GM10266 (cell line): ENCODE measurements around the gene PIM3.

Experiments
- DNase-seq: peaks from one replicate; pipeline ENCODE4 v3.0.0; 2012; ENCODE audit errors: extremely low spot score
- TF ChIP-seq, protein P1 (sequence below): IDR thresholded peaks from 2 replicates; pipeline ENCODE4 v1.5.1; 2012; ENCODE audit warnings: mild to moderate bottlenecking, low read depth; ENCODE audit not compliant: control insufficient read depth, insufficient read depth; ENCODE audit errors: missing control alignments

PIM3 gene

DNA sequence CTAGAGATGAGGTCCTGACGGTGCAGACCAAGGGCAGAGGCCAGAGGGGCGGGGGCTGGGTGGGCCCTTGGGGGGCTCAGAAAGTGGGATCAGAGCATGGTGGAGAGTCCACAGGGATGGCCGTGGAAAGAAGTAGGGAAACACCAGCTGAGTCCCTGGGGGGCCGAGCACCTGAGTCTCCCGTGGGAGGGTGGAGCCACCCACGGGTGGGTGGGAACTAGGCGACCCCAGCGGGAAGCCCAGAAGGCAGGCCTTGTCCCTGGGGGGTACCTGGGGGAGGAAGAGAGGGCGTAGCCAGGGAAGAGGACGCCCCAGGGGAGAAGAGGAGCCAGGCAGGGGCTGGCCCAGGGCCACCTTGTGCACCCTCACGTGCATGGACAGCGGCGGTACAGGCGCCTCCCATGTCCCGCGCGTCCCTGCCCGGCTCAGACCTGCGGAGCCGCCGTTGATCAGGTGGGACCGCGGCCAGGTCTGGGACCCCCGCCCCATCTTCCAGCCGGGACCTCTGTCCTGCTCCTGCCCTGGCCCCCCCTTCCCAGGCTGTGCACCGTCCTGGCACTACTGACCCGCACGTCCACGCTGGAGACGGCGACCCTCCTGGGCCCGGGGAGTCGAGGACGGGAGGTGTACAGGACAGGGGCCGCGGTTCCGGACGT, 31.9 kb upstream of the PIM3 start:
- no peak for DNase-seq
- TF ChIP-seq, protein P1, sequence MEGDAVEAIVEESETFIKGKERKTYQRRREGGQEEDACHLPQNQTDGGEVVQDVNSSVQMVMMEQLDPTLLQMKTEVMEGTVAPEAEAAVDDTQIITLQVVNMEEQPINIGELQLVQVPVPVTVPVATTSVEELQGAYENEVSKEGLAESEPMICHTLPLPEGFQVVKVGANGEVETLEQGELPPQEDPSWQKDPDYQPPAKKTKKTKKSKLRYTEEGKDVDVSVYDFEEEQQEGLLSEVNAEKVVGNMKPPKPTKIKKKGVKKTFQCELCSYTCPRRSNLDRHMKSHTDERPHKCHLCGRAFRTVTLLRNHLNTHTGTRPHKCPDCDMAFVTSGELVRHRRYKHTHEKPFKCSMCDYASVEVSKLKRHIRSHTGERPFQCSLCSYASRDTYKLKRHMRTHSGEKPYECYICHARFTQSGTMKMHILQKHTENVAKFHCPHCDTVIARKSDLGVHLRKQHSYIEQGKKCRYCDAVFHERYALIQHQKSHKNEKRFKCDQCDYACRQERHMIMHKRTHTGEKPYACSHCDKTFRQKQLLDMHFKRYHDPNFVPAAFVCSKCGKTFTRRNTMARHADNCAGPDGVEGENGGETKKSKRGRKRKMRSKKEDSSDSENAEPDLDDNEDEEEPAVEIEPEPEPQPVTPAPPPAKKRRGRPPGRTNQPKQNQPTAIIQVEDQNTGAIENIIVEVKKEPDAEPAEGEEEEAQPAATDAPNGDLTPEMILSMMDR, result no peak

DNA sequence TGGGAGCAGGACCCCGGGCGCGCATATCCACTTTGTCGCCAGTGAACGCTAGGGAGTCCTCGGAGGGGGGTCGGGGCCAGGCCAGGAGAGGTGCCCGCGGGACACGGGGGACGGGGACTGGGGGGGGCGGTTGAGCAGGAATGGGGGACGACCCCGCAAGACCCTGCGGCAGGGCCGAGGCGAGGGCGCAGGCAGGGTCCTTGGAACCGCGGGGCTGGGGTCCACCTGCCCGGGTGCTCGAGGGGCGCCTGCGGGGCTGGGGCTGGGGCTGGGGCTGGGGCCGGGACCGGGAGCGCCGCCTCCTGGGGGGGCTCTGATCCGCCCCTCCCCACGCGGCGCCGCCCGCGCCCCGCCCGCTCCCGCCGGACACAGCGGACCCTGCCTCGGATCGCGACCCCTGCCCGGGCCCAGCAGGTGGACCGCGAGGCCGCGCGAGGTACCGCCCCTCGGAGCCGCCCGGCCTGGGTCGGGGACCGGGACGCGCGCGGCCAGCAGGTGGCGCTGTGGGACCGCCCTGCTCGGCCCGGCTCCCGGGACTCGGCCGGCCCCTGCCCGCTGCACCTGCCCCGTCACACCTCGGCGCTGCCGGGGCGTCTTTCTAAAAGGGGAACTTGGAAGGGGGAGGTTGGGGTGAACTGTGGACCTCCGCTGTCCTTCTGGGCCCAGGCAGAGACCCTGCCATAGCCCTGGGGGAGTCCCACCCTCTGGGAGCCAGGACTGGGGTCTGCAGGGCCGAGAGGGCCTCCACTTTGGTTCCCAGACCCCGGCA, 31.2 kb upstream of the PIM3 start:
- DNase-seq, result peak; percentile 91

DNA sequence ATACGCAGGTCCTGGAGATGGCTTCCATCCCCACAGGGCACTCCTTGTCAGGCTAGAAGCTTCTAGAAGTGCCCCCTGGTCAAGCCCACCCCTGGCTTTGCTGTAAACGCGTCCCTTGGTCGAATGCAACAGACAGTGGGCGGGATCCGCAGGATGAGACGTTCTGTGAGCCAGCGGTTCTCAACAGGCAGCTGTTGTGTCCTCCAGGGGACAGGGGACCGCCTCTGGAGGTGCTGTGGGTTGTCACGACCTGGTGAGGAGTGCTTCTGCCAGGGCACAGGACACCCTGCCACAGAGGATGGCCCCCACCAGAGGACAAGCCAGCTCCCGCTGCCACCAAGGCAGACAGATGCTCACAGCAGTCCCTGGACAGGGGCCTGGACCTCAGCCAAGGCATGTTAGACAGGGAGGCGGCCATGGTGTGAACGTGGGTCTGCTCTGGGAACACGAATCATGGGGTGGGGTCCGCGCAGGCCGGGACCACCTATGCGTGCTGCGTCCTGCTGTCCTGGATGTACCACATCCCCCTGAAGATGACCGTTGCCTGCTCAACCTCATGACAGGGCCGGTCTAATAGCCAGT, 30.5 kb upstream of the PIM3 start:
- TF ChIP-seq, protein P1, result no peak
- DNase-seq, result no peak

More for the DNA sequence above, 31.2 kb upstream of the PIM3 start:
- TF ChIP-seq, protein P1, result peak; percentile 95

DNA sequence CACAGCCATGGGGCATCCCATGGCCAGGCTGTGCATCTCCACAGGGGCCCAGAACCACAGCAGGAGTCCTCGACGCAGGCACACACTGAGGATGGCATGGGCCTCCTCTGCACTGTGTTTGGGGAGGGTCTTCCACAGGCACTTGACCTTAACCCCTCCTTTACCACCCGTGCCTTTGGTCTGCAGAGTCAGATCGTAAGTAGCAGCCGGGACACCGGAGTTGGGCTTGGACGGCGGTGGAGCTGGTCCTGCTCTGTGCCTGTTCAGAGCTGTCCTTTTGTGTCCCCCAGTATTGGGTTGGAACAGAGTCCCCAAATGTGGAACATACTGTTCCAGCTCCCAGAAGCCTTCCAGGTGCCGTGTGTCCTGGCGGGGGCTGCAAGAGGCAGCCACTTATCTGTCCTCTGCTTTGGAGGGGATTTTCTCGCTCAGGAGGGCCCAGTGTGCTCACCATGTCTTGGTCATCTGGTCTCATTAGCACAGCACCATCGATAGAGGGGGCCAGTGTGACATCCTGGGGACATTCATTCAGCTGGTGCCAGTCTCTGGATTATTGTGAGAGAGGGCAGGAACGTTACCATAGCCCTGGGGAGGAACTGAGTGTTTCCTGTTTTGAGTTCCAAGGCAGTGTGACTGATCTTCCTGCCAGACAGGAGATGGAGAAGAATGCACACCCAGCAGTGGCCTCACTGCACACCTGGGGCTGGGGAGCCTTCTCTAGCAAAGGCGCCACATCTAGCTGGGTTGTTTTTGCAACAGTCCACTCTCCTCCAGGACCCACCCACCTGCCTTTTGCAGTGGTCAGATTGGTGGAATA, 29.8 kb upstream of the PIM3 start:
- peak; percentile 85 for DNase-seq
- TF ChIP-seq, protein P1, result peak; percentile 88

DNA sequence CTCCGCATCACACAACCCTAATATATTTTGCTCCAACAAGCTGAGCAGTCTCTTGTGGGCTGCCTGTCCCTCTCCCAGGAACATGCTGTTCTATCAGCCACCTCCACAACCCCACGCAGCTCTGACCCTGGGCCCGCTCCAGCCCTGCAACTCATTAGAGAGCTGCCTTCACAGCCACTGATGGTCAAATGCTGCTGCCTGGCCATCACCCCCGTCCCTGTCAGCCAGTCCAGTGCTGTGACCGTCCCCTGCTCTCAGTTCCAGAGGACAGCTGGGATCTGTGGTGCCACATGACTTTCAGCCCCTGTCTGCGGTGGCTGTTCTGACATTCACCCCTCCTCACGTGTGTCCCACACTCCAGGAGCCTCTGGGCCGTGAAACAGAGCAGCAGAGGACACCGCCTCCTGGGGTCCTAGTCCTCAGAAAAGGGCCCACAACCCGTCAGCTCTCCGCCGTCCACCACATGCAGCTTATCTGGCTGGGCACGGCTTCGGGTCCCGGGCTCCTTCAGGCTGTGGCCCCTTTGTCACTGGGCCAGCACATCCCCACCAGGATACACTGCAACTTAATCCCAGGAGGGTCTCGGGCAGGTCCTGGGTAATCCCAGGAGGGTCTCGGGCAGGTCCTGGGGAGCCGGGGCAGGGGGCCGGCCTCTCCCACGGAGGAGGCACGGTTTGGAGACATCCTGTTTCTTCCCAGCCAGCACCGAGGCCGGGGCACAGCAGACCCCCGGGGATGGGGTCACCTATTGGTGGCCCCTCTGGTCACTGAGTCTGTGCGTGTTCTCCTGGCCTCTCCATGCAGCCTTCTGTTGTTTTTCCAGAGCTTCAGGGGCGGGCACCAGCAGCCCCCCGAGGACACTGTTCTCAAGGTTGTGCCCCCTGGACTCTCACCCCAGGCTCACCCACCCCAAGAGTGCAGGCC, 27.1 kb upstream of the PIM3 start:
- no peak for DNase-seq
- TF ChIP-seq, protein P1, result no peak

DNA sequence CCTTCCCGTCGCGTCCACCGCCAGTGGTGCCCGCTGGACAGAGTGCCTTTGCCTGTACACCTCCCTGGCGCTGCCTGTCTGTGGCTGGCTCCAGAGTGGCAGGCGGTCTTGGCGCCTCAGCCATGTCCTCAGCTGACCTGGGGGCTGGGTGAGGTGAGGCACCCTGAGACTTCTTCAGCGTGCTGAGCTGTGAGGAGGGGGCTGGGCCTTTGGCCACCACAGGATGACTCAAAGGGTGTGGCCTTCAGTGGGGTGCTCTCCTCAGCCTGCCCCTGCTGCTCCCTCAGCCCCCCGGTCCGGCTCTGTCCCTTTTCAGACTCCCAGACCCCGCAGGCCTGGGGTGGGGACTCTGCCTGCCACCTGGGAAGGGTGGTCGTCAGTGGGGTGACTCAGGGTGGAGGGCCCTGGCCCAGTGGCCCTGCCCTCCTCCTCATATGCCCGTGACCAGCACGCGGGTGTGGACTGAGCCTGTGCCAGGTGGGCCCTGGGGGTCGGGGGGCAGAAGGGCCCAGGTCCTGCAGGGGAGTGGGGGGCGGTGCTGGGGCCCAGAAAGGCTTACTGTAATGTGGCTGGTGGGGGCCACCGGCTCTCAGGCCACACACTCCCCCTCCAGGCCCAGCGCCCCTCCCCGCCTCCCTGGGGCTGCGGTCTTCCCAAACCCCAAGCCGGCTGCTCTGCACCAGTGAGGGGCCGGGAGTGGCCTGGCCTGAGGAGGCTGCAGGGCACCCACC, 26.2 kb upstream of the PIM3 start:
- TF ChIP-seq, protein P1, result no peak
- no peak for DNase-seq
